ENCODE results near the gene GSTCD.
"Not testable (repeated sequence)": the region's sequence is repeated elsewhere in the genome, so short reads cannot be mapped to it uniquely, and the experiment has no call there.

GSTCD gene, protein sequence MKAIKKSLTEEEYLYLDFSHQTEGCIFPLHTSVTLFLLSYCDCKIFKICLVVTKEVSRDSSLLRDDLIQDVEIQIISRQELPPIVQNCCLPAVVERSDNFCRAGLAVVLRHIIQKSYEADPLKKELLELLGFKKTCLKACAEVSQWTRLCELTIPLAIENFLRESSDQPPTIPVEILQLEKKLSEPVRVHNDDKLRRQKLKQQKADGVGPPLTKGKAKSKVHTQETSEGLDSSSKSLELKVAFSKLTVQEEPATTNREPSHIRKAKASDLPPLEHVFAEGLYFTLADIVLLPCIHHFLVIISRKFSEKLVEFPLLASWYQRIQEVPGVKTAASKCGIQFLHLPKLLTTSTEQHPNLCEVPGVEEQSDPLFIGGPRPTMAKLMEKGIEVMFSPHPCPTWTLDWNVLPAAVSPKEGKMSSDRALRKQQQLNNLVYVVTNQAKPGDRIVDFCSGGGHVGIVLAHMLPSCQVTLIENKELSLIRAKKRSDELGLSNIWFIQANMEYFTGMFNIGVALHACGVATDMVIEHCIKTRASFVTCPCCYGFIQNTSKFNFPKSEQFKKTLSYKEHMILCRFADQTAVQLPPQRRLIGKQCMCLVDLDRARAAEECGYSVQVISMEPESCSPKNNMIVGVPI

GRCh38 chr4:105708181-105709080 is at the start of gene GSTCD, which contains the start of gene INTS12:
Gene GSTCD, plus strand, starts transcription at chr4:105708784. Its CDS starts 8,830 bp downstream, at chr4:105717614.
Gene INTS12, minus strand, starts transcription at chr4:105708689. Its CDS starts 8,684 bp downstream, at chr4:105700005.
- DNase-seq (ENCODE audit: low spot score): peak; percentile 92

GRCh38 chr4:105659190-105659589 is 49.4 kb upstream of the GSTCD start:
- no peak for DNase-seq (ENCODE audit: low spot score)

GRCh38 chr4:105661028-105661427 is 47.6 kb upstream of the GSTCD start:
- DNase-seq (ENCODE audit: low spot score): no peak

DNA sequence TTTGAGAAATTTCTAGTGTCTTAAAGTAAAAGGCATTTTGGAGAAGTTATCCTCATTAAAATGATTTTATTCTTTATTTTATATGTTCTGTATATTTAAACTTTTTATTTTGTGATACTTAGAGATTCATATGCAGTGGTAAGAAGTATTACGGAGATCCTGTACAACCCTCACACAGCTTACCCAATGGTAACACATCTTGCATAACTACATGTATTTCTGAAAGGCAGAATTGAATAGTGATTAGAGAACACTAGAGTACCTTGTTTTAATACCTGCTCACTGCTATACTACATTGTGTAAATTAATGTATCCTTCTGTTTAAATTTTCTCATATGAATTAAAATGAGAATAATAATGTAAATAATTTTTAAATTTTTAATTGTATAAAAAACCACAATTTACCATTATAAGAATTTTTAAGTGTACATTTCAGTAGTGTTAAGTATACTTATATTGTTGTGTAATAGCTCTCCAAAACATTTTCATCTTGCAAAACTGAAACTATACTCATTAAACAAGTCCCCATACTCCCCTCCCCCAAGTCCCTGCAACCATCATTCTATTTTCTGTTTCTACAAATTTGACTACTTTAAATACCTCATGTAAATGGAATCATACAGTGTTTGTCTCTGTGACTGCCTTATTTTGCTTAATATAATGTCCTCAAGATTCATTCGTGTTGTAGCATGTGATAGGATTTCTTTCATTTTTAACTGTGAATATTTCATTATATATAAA is 45.5 kb upstream of the GSTCD start:
- no peak for DNase-seq (ENCODE audit: low spot score)

- DNase-seq (ENCODE audit: low spot score): no peak
These were observed 41.9 kb upstream of the GSTCD start for GRCh38 chr4:105666693-105667092.

- DNase-seq (ENCODE audit: low spot score): no peak
These were observed 37.9 kb upstream of the GSTCD start for GRCh38 chr4:105670684-105671083.

GRCh38 chr4:105671301-105671700 is 37.3 kb upstream of the GSTCD start:
- no peak for DNase-seq (ENCODE audit: low spot score)

- no peak for DNase-seq (ENCODE audit: low spot score)
These were observed 34.6 kb upstream of the GSTCD start for GRCh38 chr4:105674011-105674410.

DNA sequence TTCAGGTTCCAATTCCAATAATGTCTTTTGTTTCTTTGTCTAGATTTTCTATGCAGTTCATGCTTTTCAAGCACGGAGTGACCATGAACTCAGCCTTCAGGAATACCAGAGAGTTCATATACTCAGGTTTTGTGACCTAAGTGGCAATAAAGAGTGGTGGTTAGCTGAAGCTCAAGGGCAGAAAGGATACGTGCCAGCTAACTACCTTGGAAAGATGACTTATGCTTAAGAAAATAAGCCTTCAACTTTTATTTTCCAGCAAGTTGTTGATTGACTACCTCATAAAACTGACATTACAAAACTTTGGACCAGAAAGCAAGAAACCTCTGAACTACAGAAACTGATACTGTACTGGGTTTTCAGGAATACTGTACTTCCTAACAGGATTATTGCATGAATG is 30.9 kb upstream of the GSTCD start:
- no peak for DNase-seq (ENCODE audit: low spot score)

GRCh38 chr4:105679186-105679585 is 29.4 kb upstream of the GSTCD start:
- DNase-seq (ENCODE audit: low spot score): no peak

DNA sequence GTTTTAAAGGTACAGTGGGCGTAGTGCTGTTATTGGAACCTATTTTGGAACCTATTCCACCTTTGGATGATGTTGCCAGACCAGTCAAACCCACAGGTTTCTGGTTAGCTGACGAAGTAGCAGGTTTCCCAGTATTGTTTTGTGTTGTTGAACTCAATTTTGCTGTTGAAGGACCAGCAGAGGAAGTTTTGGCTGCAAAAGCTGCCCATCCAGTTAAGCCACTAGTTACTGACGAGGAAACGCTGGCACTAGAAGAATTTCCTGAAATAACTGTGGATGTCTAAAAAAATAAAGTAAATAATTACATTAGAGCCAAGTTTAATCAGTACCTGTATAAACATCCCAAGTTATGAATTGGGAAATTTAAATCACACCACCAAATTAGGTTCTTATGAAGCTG is 25.5 kb upstream of the GSTCD start:
- no peak for DNase-seq (ENCODE audit: low spot score)

DNA sequence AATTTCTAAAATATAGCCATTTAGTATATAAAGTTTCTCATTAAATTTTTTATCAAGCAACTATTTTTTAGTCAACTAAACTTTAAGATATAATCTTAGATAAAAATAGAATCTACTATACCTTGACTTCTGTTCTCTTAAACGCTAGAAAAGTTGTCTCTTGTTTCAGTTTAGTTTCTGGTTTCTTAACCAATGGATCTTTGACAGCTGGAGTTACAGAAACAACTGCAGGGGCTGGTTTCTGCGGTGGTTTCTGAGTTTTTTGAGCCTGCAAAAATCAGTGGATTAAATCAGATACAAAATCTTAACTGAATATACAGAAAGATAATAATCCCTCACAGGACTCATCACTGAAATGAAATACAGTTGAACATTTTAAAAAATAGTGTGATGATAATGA is 22.0 kb upstream of the GSTCD start:
- no peak for DNase-seq (ENCODE audit: low spot score)

DNA sequence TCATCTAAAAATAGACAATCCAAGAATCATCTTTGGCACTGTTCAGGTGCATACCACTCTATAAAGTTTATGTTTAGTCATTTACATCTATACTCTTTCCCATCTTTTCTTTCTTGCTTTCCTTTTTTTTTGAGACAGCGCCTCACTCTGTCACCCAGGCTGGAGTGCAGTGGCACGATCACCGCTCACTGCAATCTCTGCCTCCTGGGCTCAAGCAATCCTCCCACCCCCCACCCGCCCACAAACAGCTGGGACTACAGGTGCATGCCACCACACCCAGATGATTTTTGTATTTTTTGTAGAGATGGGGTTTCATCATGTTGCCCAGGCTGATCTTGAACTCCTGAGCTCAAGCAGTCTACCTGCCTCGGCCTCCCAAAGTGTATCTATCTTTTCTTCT is 13.8 kb upstream of the GSTCD start:
- DNase-seq (ENCODE audit: low spot score): not testable (repeated sequence)

DNA sequence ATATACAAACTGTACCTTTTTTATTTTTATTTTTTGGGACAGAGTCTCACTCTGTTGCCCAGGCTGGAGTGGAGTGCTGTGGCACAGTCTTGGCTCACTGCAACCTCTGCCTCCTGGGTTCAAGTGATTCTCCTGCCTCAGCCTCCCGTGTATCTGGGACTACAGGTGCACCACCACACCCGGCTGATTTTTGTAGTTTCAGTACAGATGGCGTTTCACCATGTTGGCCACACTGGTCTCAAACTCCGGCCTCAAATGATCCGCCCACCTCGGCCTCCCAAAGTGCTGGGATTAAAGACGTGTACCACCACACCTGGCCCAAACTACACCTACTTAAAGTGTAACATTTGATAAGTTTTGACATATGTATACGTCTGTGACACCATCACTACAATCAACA is 12.8 kb upstream of the GSTCD start:
- not testable (repeated sequence) for DNase-seq (ENCODE audit: low spot score)

GRCh38 chr4:105698607-105699006 is 10.0 kb upstream of the GSTCD start:
- DNase-seq (ENCODE audit: low spot score): no peak

- DNase-seq (ENCODE audit: low spot score): no peak
These were observed 803 bp upstream of the GSTCD start for GRCh38 chr4:105707782-105708180.

DNA sequence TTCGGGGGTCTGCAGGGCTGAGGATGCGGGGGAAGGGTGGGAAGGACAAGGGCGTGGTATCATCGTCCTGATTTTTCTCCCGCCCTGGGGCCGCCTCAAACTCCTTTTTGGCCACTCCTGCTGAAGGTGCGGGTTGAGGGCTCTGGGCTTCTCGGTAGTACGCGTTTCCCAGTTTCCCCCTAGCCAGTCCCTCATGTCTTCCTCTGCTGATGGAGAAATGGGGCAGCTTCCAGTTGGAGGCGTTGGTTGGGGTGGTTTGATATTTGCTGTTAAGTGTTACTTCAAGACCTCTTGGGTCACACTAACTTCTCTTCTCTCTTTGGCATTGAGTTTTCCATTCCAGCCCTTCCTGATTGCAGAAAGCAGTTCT is 482 bp downstream of the GSTCD start:
- no peak for DNase-seq (ENCODE audit: low spot score)

DNA sequence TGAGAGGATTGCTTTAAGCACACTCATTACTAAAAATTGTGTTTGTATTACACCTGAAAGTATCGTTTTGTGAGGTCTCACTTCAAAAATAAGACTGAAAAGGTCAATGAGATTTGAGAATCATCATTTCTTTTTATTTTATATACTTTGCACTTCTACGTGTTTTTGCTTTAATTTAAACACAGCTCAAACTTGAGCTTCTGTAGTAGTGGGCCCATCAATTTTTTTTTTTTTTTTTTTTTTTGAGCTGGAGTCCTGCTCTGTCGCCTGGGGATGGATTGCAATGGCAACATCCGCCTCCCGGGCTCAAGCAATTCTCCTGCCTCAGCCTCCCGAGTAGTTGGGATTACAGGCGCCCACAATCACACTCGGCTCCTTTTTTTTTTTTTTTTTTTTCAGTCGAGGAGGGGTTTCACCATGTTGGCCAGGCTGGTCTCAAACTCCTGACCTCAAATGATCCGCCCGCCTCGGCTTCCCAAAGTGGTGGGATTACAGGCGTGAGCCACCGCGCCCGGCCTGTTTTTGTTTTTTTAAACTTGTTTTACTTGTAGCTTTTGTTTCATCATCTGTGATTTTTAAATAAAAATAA is 1.5 kb downstream of the GSTCD start:
- no peak for DNase-seq (ENCODE audit: low spot score)

DNA sequence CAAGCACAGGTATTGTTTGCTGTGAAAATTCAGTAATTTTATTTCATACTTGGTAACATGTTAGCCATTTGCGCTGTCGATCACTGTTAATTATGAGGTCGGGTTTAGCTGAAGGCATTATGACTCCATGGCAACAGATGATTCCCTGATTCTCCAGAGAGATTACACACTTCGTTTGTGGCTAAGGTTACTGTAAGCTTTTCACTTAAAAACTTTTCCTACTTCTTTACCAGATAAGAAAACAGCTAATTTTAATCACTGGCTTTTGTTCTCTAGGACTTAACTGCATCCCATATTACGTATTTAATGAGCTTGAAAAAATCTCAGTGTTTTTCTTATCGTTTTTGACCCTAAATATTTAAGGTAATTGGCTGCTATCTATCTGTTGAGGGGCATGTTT is 2.1 kb downstream of the GSTCD start:
- no peak for DNase-seq (ENCODE audit: low spot score)

- no peak for DNase-seq (ENCODE audit: low spot score)
These were observed 4.2 kb downstream of the GSTCD start for GRCh38 chr4:105712766-105713165.

- no peak for DNase-seq (ENCODE audit: low spot score)
These were observed 5.5 kb downstream of the GSTCD start for GRCh38 chr4:105714071-105714521.

Measured in putamen (tissue), 1 donor.